Peyer's patch (tissue), 4 donors: ENCODE measurements around the gene IFT20. TPM values are rescaled to one million over a fixed set of nuclear protein-coding genes. Genes with fewer than 3 reads are reported as not detected.

Experiments
- DNase-seq, 3 donors: peaks; one replicate each; pipeline ENCODE4 v3.0.0-alpha.2; 2017 to 2019
- H3K27ac ChIP-seq, 4 donors: fragments of 200-600 bp; sonication (generic); one replicate each; pipeline ENCODE4 v1.5.1; 2016 to 2019
- H3K27me3 ChIP-seq, 2 donors: fragments of 200-600 bp; sonication (generic); one replicate each; pipeline ENCODE4 v1.5.1; 2019
- H3K36me3 ChIP-seq, 3 donors: fragments of 200-600 bp; sonication (generic); one replicate each; pipeline ENCODE4 v1.5.1; 2016 to 2019
- H3K4me1 ChIP-seq, 4 donors: fragments of 200-600 bp; sonication (generic); one replicate each; pipeline ENCODE4 v1.5.1; 2016 to 2019
- H3K4me3 ChIP-seq, 4 donors: fragments of 200-600 bp; sonication (generic); 1 replicate in 3 of 4; 2 replicates in 1 of 4; pipeline ENCODE4 v1.5.1; 2016 to 2019; ENCODE audit warnings: mild to moderate bottlenecking in 1 of 4
- H3K9me3 ChIP-seq, 4 donors: fragments of 200-600 bp; sonication (generic); one replicate each; pipeline ENCODE4 v1.5.1; 2016 to 2019; ENCODE audit warnings: mild to moderate bottlenecking in 1 of 4
- POLR2A ChIP-seq, 2 donors: fragments of 450-650 bp; IDR thresholded peaks; one replicate each; pipeline ENCODE4 v1.5.1; 2017; ENCODE audit warnings: antibody characterized with exemption in 2 of 2, mild to moderate bottlenecking in 2 of 2, moderate library complexity in 2 of 2
- total RNA-seq, 4 donors: library from RNA; depleted of rRNA; stranded (reverse); fragments of >200 nt; gene quantifications; one replicate each; pipeline ENCODE4 v1.1.0, GENCODE V29; 2016
- TF ChIP-seq, protein P1 (sequence below), 6 experiments: fragments of 450-650 bp in 4 of 6; fragments of 200-600 bp in 2 of 6; sonication (generic) in 1 of 6; IDR thresholded peaks; one replicate each; pipeline ENCODE4 v1.5.1; 2017 to 2019; ENCODE audit warnings: antibody characterized with exemption in 6 of 6, mild to moderate bottlenecking in 3 of 6, moderate library complexity in 1 of 6

IFT20 gene
- total RNA-seq, 4 donors from 2014 or later = 34.7 to 69.7 (median 62.0) TPM

DNA sequence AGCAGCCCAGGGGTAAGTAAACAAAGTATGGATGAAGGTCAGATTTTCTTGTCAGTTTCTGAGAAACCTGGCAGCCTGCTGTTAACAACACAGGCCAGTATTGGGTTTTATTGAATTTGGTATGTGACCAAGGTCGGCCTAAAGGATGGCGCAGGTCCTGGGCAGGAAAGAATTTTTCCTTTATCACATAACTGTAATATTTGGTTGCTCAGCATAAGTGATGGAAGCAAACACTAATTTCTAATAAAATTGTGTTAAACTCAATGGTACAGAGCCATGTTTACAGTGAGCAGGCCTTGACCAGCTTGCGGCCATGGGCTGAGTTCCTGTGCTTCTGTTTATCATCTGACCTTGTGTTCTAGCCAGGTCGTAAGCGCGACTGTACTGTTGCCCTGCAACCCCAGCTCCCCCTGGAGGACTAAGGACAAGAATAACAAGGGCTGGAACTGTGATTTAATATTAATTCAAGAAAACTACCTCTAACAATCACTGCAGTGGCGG is 11.5 kb upstream of the IFT20 start:
- H3K36me3 ChIP-seq = peaks cover 0 to 99% (median 3%) of the 10 kb centered on the region in 3 donors
- H3K27ac ChIP-seq = no peak overlapping the region
- DNase-seq = peak in 1 of 3 donors; percentile 33

DNA sequence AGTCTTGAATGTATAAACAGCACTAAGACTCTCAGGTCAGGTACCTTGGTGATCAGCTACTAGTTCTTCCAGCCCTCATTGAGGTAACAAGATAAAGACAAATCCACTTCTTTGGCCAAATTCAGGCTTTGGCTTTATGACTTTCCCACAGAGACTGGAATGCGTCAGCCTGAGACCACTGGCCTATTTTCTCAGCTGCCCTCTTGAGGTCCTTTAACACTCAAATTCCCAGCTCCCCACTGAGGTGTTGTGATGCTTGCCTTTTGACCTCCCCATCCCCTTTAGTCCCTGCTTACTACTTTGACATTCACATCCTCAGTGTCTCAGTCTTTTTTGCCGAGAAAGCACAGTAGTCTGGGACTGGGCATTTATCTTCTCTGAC is 10.9 kb upstream of the IFT20 start:
- Histone ChIP-seq H3K9me3 (no peaks in the 10 kb centered on the region), H3K27ac (no peak overlapping the region), H3K27me3 (no peaks in the 10 kb centered on the region), H3K4me1 (no peaks in the 10 kb centered on the region), H3K36me3 (peaks cover 0 to 99% (median 3%) of the 10 kb centered on the region in 3 donors), H3K4me3 (no peak overlapping the region)
- TF ChIP-seq, protein P1, sequence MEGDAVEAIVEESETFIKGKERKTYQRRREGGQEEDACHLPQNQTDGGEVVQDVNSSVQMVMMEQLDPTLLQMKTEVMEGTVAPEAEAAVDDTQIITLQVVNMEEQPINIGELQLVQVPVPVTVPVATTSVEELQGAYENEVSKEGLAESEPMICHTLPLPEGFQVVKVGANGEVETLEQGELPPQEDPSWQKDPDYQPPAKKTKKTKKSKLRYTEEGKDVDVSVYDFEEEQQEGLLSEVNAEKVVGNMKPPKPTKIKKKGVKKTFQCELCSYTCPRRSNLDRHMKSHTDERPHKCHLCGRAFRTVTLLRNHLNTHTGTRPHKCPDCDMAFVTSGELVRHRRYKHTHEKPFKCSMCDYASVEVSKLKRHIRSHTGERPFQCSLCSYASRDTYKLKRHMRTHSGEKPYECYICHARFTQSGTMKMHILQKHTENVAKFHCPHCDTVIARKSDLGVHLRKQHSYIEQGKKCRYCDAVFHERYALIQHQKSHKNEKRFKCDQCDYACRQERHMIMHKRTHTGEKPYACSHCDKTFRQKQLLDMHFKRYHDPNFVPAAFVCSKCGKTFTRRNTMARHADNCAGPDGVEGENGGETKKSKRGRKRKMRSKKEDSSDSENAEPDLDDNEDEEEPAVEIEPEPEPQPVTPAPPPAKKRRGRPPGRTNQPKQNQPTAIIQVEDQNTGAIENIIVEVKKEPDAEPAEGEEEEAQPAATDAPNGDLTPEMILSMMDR (IDR thresholded peaks at IDR 0.05) = no peak
- TF ChIP-seq POLR2A (IDR thresholded peaks at IDR 0.05) = no peak
- no peak for DNase-seq

More for the DNA sequence above, 11.5 kb upstream of the IFT20 start:
- no peak for TF ChIP-seq POLR2A (IDR thresholded peaks at IDR 0.05)
- TF ChIP-seq, protein P1 (IDR thresholded peaks at IDR 0.05) = peak in 3 of 6 experiments; percentile 31 to 38 (median 32)
- H3K9me3 ChIP-seq = no peaks in the 10 kb centered on the region
- no peak overlapping the region for H3K4me3 ChIP-seq
- H3K27me3 ChIP-seq = no peaks in the 10 kb centered on the region
- no peaks in the 10 kb centered on the region for H3K4me1 ChIP-seq

DNA sequence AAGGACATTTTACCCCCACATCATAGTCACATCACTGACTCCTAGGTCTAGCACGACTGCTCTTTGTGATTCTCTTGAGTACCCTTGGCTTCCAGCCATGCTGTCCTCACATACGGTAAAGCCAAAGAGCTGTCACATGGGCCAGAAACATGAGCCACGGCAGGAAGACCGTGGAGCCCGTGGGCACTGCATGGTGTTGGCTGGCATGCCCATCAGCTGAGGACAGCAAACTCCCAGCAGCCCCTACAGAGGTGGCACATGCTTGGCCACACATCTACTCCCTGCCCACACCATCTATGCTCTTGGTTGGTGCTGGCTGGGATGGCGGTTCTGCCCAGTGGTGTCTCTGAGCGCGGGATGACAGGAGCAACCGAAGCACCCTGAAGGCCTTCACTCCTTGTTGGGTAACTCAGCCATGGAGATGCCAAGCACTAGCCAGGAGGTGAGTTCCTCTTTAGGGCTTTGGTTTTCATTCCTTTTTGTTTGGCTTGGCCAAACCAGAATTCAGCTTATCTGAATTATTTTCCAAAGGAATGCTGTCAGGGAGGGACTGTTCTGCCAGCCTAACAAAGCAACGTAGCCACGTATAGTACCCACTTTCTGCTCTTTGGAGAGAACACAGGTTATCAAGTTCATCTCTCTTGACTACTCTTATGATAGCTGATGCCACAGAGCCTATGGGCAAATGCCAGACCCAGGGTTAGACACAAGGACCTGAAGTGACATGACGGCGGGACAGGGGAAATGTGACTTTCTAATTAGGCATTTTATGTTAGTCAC is 10.3 kb upstream of the IFT20 start:
- DNase-seq = no peak
- H3K36me3 ChIP-seq = peaks cover 0 to 99% (median 3%) of the 10 kb centered on the region in 3 donors

DNA sequence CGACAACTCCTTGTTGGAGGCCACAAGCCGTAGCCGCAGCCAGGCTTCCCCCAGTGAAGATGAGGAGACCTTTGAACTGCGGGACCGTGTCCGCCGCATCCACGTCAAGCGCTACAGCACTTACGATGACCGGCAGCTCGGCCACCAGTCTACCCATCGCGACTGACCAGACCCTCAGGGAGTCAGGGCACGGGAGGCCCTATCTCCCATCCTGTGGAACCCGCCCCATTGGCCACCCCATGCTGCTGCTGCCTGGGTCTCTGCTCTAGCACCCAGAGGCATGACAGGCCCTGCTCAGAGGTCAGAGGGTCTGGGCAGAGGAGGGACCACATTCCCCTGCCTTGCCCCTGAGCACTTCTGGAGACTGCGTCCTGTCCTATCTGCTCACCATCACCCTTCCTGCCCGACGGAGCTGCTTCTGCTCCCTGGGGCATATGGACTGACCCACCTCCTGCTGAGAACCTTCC is 9.2 kb upstream of the IFT20 start:
- peaks cover 0 to 99% (median 3%) of the 10 kb centered on the region in 3 donors for H3K36me3 ChIP-seq
- no peak overlapping the region for H3K27ac ChIP-seq
- no peaks in the 10 kb centered on the region for H3K27me3 ChIP-seq
- H3K9me3 ChIP-seq = no peaks in the 10 kb centered on the region
- TF ChIP-seq, protein P1 (IDR thresholded peaks at IDR 0.05) = no peak
- TF ChIP-seq POLR2A (IDR thresholded peaks at IDR 0.05) = no peak
- no peaks in the 10 kb centered on the region for H3K4me1 ChIP-seq
- DNase-seq = no peak
- no peak overlapping the region for H3K4me3 ChIP-seq

More for the DNA sequence above, 10.3 kb upstream of the IFT20 start:
- no peak overlapping the region for H3K4me3 ChIP-seq
- H3K27me3 ChIP-seq = no peaks in the 10 kb centered on the region
- TF ChIP-seq POLR2A (IDR thresholded peaks at IDR 0.05) = no peak
- TF ChIP-seq, protein P1 (IDR thresholded peaks at IDR 0.05) = no peak
- H3K9me3 ChIP-seq = no peaks in the 10 kb centered on the region
- no peak overlapping the region for H3K27ac ChIP-seq
- no peaks in the 10 kb centered on the region for H3K4me1 ChIP-seq

DNA sequence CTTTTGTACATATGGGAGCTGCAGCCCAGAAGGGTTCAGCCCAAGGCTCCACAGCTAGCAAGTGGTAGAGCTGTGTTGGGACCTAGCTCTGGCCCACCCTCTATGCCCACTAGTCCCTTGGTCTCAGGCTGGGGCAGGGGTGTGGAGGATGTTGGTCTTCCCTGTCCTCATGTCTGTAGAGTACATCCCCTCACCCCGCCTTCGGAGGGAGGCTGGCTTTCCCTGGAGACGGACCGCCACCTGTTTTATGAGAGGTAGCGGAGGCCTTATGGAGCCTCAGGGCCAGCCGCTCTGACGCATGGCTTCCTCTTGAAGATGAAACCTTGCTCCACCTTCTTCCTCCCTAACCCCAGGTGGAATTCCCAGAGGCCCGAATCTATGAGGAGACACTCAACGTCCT is 8.7 kb upstream of the IFT20 start:
- H3K4me1 ChIP-seq = no peaks in the 10 kb centered on the region
- no peak overlapping the region for H3K4me3 ChIP-seq
- TF ChIP-seq POLR2A (IDR thresholded peaks at IDR 0.05) = no peak
- TF ChIP-seq, protein P1 (IDR thresholded peaks at IDR 0.05) = no peak
- peaks cover 0 to 96% (median 3%) of the 10 kb centered on the region in 3 donors for H3K36me3 ChIP-seq
- no peak for DNase-seq
- no peaks in the 10 kb centered on the region for H3K9me3 ChIP-seq
- no peak overlapping the region for H3K27ac ChIP-seq
- no peaks in the 10 kb centered on the region for H3K27me3 ChIP-seq
